Endothelial cell of umbilical vein (primary cell): ENCODE measurements around the gene FOXD2. TPM values are rescaled to one million over a fixed set of nuclear protein-coding genes. Genes with fewer than 3 reads are reported as not detected.

Experiments used
- BruUV-seq: library from RNA; stranded (reverse); fragments of 400-500 nt; replicated peaks from 2 replicates; lab custom pipeline; 2021; lab: Mats Ljungman, UMichigan
- CTCF ChIA-PET: fragments of 300-600, 350-600 bp; sonication (Branson Sonifier 250); formaldehyde crosslinking; loops from one replicate; lab custom pipeline; 2021; ENCODE audit warnings: antibody characterized with exemption, inconsistent platforms; lab: Charles Lee
- POLR2A ChIA-PET: fragments of 300-600, 350-600 bp; sonication (Branson Sonifier 250); formaldehyde crosslinking; loops from one replicate; lab custom pipeline; 2021; ENCODE audit warnings: antibody characterized with exemption, inconsistent platforms; lab: Charles Lee
- DNase-seq: peaks from one replicate; pipeline ENCODE4 v3.0.0-alpha.2; 2011; ENCODE audit warnings: low read depth, low spot score
- FAIRE-seq: peaks from 2 replicates; lab custom pipeline; 2011; peaks lifted over from hg19 to GRCh38; lab: Jason Lieb, UNC
- H2AFZ ChIP-seq: 2 replicates; pipeline ENCODE4 v1.6.0; 2012; ENCODE audit warnings: low read depth, low read length, control low read depth, inconsistent platforms
- H3K27ac ChIP-seq: 2 replicates; pipeline ENCODE4 v1.5.1; 2011; ENCODE audit warnings: low read depth, mild to moderate bottlenecking, control low read depth, low read length, moderate library complexity; ENCODE audit not compliant: insufficient read depth
- H3K27me3 ChIP-seq, 2 experiments: 2 replicates each; pipeline versions ENCODE4 v1.6.0 to v1.6.1; 2011; ENCODE audit warnings: low read length in 2 of 2, mixed read lengths in 1 of 2; ENCODE audit not compliant: control insufficient read depth in 2 of 2, insufficient read depth in 2 of 2
- H3K36me3 ChIP-seq, 2 experiments: 2 replicates in 1 of 2; 3 replicates in 1 of 2; pipeline ENCODE4 v1.5.1; 2011; ENCODE audit warnings: low read length in 2 of 2, mild to moderate bottlenecking in 1 of 2, moderate library complexity in 1 of 2; ENCODE audit not compliant: control insufficient read depth in 2 of 2, insufficient read depth in 2 of 2; ENCODE audit errors: extremely low read depth in 1 of 2
- H3K4me1 ChIP-seq: 3 replicates; pipeline ENCODE4 v1.5.1; 2011; ENCODE audit warnings: mild to moderate bottlenecking, low read length; ENCODE audit not compliant: control insufficient read depth, insufficient read depth; ENCODE audit errors: extremely low read depth
- H3K4me2 ChIP-seq: 2 replicates; pipeline ENCODE4 v1.6.1; 2011; ENCODE audit warnings: low read length, control low read depth, mixed read lengths; ENCODE audit not compliant: insufficient read depth
- H3K4me3 ChIP-seq, 3 experiments: fragments of 200-600 bp in 1 of 3; sonication (generic), shearing (Covaris generic) in 1 of 3; replicated peaks in 1 of 3; 2 replicates each; pipeline ENCODE4 v1.5.1; 2011 to 2016; ENCODE audit warnings: control low read depth in 3 of 3, low read length in 3 of 3, mild to moderate bottlenecking in 2 of 3, inconsistent platforms in 1 of 3, low read depth in 1 of 3, moderate library complexity in 1 of 3; ENCODE audit not compliant: insufficient read depth in 1 of 3
- H3K79me2 ChIP-seq: 2 replicates; pipeline ENCODE4 v1.6.0; 2012; ENCODE audit warnings: low read length, inconsistent platforms; ENCODE audit not compliant: control insufficient read depth, insufficient read depth
- H3K9ac ChIP-seq: replicated peaks from 2 replicates; pipeline ENCODE3; 2011; ENCODE audit warnings: low read length, control low read depth; ENCODE audit not compliant: insufficient read depth; ENCODE audit errors: extremely low read depth
- H3K9me1 ChIP-seq: replicated peaks from 3 replicates; pipeline ENCODE4 v1.6.0; 2011; ENCODE audit warnings: mild to moderate bottlenecking, low read length; ENCODE audit not compliant: control insufficient read depth, insufficient read depth; ENCODE audit errors: extremely low read depth
- H3K9me3 ChIP-seq: replicated peaks from 2 replicates; pipeline ENCODE4 v1.5.1; 2012; ENCODE audit warnings: low read length, inconsistent platforms; ENCODE audit not compliant: control insufficient read depth, insufficient read depth
- H4K20me1 ChIP-seq: replicated peaks from 2 replicates; pipeline ENCODE3; 2011; ENCODE audit warnings: mild to moderate bottlenecking, low read length; ENCODE audit not compliant: control insufficient read depth, insufficient read depth; ENCODE audit errors: extremely low read depth
- EZH2 ChIP-seq: IDR thresholded peaks from 2 replicates; pipeline ENCODE4 v1.6.1; 2012; ENCODE audit warnings: borderline replicate concordance, low read depth, mild to moderate bottlenecking, moderate library complexity, low read length, inconsistent platforms; ENCODE audit not compliant: severe bottlenecking
- FOS ChIP-seq: IDR thresholded peaks from 2 replicates; pipeline ENCODE4 v1.6.1; 2011; ENCODE audit warnings: mild to moderate bottlenecking, low read length, moderate library complexity, borderline replicate concordance; ENCODE audit not compliant: insufficient read depth
- GATA2 ChIP-seq: IDR thresholded peaks from 2 replicates; pipeline ENCODE4 v1.7.0; 2011; ENCODE audit warnings: low read depth, mild to moderate bottlenecking, moderate library complexity, mixed read lengths, low read length; ENCODE audit not compliant: insufficient read length, insufficient read depth
- JUN ChIP-seq: IDR thresholded peaks from 2 replicates; pipeline ENCODE4 v1.6.1; 2011; ENCODE audit warnings: borderline replicate concordance, low read depth; ENCODE audit not compliant: insufficient read length, insufficient read depth
- MYC ChIP-seq: IDR thresholded peaks from one replicate; pipeline ENCODE4 v1.6.1; 2011; ENCODE audit warnings: mild to moderate bottlenecking, low read depth, low read length
- POLR2A ChIP-seq: IDR thresholded peaks from 2 replicates; pipeline ENCODE4 v1.6.1; 2012; ENCODE audit warnings: low read depth, mild to moderate bottlenecking, control low read depth, low read length
- POLR2AphosphoS5 ChIP-seq: IDR thresholded peaks from 2 replicates; pipeline ENCODE4 v1.6.1; 2012; ENCODE audit warnings: low read depth, mild to moderate bottlenecking, control low read depth, low read length, moderate library complexity; ENCODE audit not compliant: insufficient read depth
- dilution Hi-C: fragments of 300-500 bp; cut with MboI; formaldehyde crosslinking; loops from one replicate; pipeline ENCODE4 v1.15.0; 2019; ENCODE audit warnings: low sequenced_read_pairs; ENCODE audit not compliant: extremely low pct_ligation_motif_present
- intact Hi-C: fragments of 100-400 bp; cut with micrococcal nuclease; formaldehyde crosslinking; loops from one replicate; pipeline ENCODE4 v1.10.0; 2022
- polyA plus RNA-seq, 4 experiments: library from polyadenylated mRNA; depleted of rRNA in 3 of 4; stranded (reverse) in 3 of 4; unstranded in 1 of 4; fragments of >200 nt; gene quantifications; 2 replicates each; pipeline versions ENCODE4 v1.2.1 to v1.2.3, GENCODE V29; 2011 to 2012; ENCODE audit warnings: missing spikeins in 1 of 4
- total RNA-seq: library from RNA; stranded (reverse); gene quantifications from 2 replicates; pipeline ENCODE4 v1.2.3, GENCODE V29; 2021
- TF ChIP-seq, protein P1 (sequence below): IDR thresholded peaks from 2 replicates; pipeline ENCODE4 v1.6.1; 2011; ENCODE audit not compliant: insufficient read depth, insufficient read length
- TF ChIP-seq, protein P2 (sequence below), 2 donors: IDR thresholded peaks; 1 replicate in 1 of 2; 2 replicates in 1 of 2; pipeline ENCODE4 v1.5.1; 2011; ENCODE audit warnings: low read length in 2 of 2, mild to moderate bottlenecking in 2 of 2, moderate library complexity in 2 of 2, control low read depth in 1 of 2, inconsistent platforms in 1 of 2, low read depth in 1 of 2; ENCODE audit not compliant: insufficient read depth in 1 of 2; ENCODE audit errors: extremely low read depth in 1 of 2

FOXD2 gene
- total and polyA plus RNA-seq, 2 donors (not counting 3 experiments of a cell fraction or from before 2014, with no cell fraction given), result 0.01 to 0.09 TPM

DNA sequence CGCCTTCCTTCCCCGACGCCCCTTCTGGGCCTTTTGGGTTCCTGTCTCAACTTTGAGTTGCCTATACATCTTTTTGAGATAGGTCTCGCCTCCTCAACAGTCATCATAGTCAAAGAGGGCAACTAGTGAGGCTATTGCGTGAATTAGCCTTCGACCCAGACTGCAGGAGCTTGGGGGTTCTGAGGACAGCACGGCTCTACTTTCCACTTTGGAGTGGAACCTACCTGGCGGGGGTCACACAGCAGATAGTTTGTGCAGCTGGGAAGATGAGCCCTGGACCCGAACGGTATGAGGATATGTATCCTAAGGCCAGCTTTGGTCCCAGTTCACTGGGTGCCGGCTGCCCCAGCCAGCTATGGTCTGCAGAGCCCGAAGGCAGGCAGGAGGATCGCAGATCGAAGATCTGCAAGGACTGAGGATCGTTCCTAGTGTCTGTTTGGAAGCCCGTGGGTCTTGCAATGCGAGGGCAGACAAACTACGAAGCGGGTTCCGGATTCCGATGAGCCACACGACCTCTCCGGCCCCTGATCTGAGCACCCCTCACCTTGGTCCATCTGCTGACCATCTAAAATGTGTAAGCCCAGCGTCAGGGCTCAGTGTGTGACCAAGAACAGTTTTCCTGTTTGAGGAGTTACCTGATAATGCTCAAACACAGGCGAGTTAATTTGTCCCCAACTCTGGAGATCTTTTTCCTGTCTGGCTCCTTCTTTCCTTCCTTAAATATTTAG, 8.1 kb downstream of the FOXD2 start:
- peaks cover 4% of the 10 kb centered on the region for H3K4me1 ChIP-seq
- H4K20me1 ChIP-seq, result peaks cover 2% of the 10 kb centered on the region
- no peaks in the 10 kb centered on the region for H3K36me3 ChIP-seq
- FAIRE-seq (no peak), DNase-seq (no peak)
- dilution Hi-C loops, result no loop called here
- H3K4me3 ChIP-seq, result no peak overlapping the region
- BruUV-seq, result no TSS peak
- peaks cover 94 to 95% of the 10 kb centered on the region in 2 experiments for H3K27me3 ChIP-seq
- H2AFZ ChIP-seq, result no peak overlapping the region
- intact Hi-C loops, result no loop called here
- no peak overlapping the region for H3K27ac ChIP-seq
- TF ChIP-seq, protein P1, sequence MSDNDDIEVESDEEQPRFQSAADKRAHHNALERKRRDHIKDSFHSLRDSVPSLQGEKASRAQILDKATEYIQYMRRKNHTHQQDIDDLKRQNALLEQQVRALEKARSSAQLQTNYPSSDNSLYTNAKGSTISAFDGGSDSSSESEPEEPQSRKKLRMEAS, result no peak
- TF ChIP-seq GATA2 (no peak), POLR2A (no peak), POLR2AphosphoS5 (no peak), JUN (no peak), EZH2 (no peak), MYC (no peak), FOS (no peak)
- TF ChIP-seq, protein P2, sequence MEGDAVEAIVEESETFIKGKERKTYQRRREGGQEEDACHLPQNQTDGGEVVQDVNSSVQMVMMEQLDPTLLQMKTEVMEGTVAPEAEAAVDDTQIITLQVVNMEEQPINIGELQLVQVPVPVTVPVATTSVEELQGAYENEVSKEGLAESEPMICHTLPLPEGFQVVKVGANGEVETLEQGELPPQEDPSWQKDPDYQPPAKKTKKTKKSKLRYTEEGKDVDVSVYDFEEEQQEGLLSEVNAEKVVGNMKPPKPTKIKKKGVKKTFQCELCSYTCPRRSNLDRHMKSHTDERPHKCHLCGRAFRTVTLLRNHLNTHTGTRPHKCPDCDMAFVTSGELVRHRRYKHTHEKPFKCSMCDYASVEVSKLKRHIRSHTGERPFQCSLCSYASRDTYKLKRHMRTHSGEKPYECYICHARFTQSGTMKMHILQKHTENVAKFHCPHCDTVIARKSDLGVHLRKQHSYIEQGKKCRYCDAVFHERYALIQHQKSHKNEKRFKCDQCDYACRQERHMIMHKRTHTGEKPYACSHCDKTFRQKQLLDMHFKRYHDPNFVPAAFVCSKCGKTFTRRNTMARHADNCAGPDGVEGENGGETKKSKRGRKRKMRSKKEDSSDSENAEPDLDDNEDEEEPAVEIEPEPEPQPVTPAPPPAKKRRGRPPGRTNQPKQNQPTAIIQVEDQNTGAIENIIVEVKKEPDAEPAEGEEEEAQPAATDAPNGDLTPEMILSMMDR (IDR thresholded peaks at IDR 0.05; ENCODE audit: extremely low read depth in 1 of 2, insufficient read depth in 1 of 2, low read depth in 1 of 2, low read length in 2 of 2), result no peak
- H3K79me2 ChIP-seq, result no peaks in the 10 kb centered on the region
- CTCF ChIA-PET, result interaction anchor here (0.9 kb wide), 1 partner anchor 9 kb away, joined by 3 read pairs; no protein-coding TSS in a partner anchor
- POLR2A ChIA-PET, result no interaction called here
- no peak overlapping the region for H3K4me2 ChIP-seq
- no peaks in the 10 kb centered on the region for H3K9me1 ChIP-seq
- H3K9me3 ChIP-seq, result no peaks in the 10 kb centered on the region
- no peak overlapping the region for H3K9ac ChIP-seq
